Lower leg skin (tissue), 4 donors: Measurements from ENCODE around the gene KRTAP11-1. TPM values are rescaled to one million over a fixed set of nuclear protein-coding genes. Genes with fewer than 3 reads are reported as not detected.

Experiments used
- DNase-seq, 2 donors: peaks; one replicate each; pipeline ENCODE4 v3.0.0-alpha.2; 2019; ENCODE audit warnings: low spot score in 2 of 2
- H3K4me3 ChIP-seq: fragments of 200-600 bp; sonication (generic); 2 replicates; pipeline ENCODE4 v1.5.1; 2017; ENCODE audit warnings: mild to moderate bottlenecking, low read depth; ENCODE audit not compliant: poor library complexity, severe bottlenecking
- CTCF ChIP-seq, 3 donors: fragments of 450-650 bp; IDR thresholded peaks; one replicate each; pipeline ENCODE4 v1.5.1; 2016; ENCODE audit warnings: antibody characterized with exemption in 3 of 3, mild to moderate bottlenecking in 3 of 3, moderate library complexity in 2 of 3
- POLR2A ChIP-seq, 2 donors: fragments of 450-650 bp; IDR thresholded peaks; one replicate each; pipeline ENCODE4 v1.6.1; 2016 to 2017; ENCODE audit warnings: antibody characterized with exemption in 2 of 2, mild to moderate bottlenecking in 1 of 2, moderate library complexity in 1 of 2
- whole genome bisulfite sequencing, 2 donors: methylation state at CpG; one replicate each; pipeline ENCODE4 v1.1.5; 2018; 5-methylcytosine and 5-hydroxymethylcytosine counted together
- intact Hi-C: fragments of 100-400 bp; cut with DNase I; formaldehyde crosslinking; loops from one replicate; pipeline ENCODE4 v1.15.0; 2023; ENCODE audit warnings: low total_unique reads
- total RNA-seq, 4 donors: library from RNA; depleted of rRNA; stranded (reverse); fragments of >200 nt; gene quantifications; one replicate each; pipeline ENCODE4 v1.1.0, GENCODE V29; 2016

Gene KRTAP11-1
- total RNA-seq, 4 donors from 2014 or later: 2.5 to 71.2 (median 3.2) TPM; not detected in 1

- no peak for DNase-seq
- intact Hi-C loops: no loop called here
- no peak overlapping the region for H3K4me3 ChIP-seq
- 57 to 72% methylated on average over 6 of the region's 6 CpGs for WGBS, 2 donors
- TF ChIP-seq POLR2A (IDR thresholded peaks at IDR 0.05): no peak
- TF ChIP-seq CTCF (IDR thresholded peaks at IDR 0.05): no peak
Measured at GRCh38 chr21:30838536-30838935, 42.8 kb downstream of the KRTAP11-1 start.

- H3K4me3 ChIP-seq: no peak overlapping the region
- DNase-seq: no peak
- no peak for TF ChIP-seq CTCF (IDR thresholded peaks at IDR 0.05)
- TF ChIP-seq POLR2A (IDR thresholded peaks at IDR 0.05): no peak
- WGBS, 2 donors: 40 to 46% methylated on average over 6 of the region's 6 CpGs
- intact Hi-C loops: no loop called here
Measured at GRCh38 chr21:30831194-30831765, 50.1 kb downstream of the KRTAP11-1 start.

Other genes starting within 250 kb of the KRTAP11-1 start
- gene KRTAP20-2, start 246.4 kb downstream of the KRTAP11-1 start, total RNA-seq: 10 to 100 TPM in 1 of 4 donors, 1 to 10 TPM in 1, not detected in 2; 3.2 to 12.9 TPM
- gene KRTAP20-3, start 238.7 kb downstream of the KRTAP11-1 start, total RNA-seq: not detected
- gene KRTAP21-3, start 162.8 kb downstream of the KRTAP11-1 start, total RNA-seq: not detected
- gene KRTAP21-2, start 134.3 kb downstream of the KRTAP11-1 start, total RNA-seq: 1 to 10 TPM in 1 of 4 donors, not detected in 3; 1.7 TPM
- not detected for gene KRTAP21-1, start 126.2 kb downstream of the KRTAP11-1 start, total RNA-seq
- 10 to 100 TPM in 1 of 4 donors, not detected in 3; 40.1 TPM for gene KRTAP8-1, start 68.3 kb downstream of the KRTAP11-1 start, total RNA-seq
- gene KRTAP7-1, start 51.8 kb downstream of the KRTAP11-1 start, total RNA-seq: 10 to 100 TPM in 1 of 4 donors, 1 to 10 TPM in 2, not detected in 1; 1.3 to 22.2 (median 4.4) TPM
- gene KRTAP19-8, start 156.9 kb upstream of the KRTAP11-1 start, total RNA-seq: not detected